Measurements from ENCODE around the gene TDRKH.

GRCh38 chr1:151831256-151831591 lies 40.9 kb upstream of the TDRKH start:
- no peak for TF ChIP-seq CTCF (IDR thresholded peaks at IDR 0.05)
- TF ChIP-seq POLR2A (IDR thresholded peaks at IDR 0.05) = no peak

Measured in body of pancreas (tissue), 4 donors.